HG03095 (cell line): ENCODE measurements around the gene EDC4.
"Not testable (repeated sequence)": the region's sequence is repeated elsewhere in the genome, so short reads cannot be mapped to it uniquely, and the experiment has no call there.

Experiments used
- ATAC-seq: cut with Tn5 transposase; IDR thresholded peaks from one replicate; pipeline ENCODE4 v1.9.1; 2021; ENCODE audit warnings: moderate library complexity; ENCODE audit not compliant: unreplicated experiment

The EDC4 gene

DNA sequence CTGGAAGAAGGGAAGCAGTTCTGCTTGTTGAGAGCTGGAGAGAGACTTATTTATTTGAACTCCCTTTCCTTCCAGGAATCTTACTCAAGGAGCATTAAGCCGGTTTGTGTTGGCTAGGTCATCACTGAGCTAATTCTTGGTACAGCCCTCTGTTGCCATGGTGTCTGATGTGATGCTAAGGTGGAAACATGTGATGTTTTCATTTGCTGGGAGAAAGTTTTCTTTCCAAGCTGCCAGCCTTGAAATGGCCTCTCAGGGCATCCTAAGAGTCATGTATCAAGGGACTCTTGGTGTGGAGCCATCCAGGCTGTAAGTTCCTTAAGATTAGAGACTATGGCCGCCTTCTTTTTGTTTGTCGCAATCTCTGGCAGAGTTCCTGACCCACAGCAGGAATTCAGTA is 24.4 kb downstream of the EDC4 start:
- no peak for ATAC-seq

DNA sequence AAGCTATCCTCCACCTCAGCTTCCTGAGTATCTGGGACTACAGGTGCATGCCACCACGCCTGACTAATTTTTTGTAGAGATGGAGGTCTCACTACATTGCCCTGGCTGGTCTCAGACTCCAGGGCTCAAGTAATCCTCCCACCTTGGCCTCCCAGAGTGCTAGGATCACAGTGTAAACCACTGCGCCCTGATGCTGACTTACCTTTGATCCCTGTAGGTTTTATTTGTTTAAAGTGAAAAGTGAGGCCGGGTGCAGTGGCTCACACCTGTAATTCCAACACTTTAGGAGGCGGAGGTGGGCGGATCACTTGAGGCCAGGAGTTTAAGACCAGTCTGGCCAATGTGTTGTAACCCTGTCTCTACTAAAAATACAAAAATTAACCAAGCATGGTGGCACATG is 28.9 kb downstream of the EDC4 start:
- no peak for ATAC-seq

DNA sequence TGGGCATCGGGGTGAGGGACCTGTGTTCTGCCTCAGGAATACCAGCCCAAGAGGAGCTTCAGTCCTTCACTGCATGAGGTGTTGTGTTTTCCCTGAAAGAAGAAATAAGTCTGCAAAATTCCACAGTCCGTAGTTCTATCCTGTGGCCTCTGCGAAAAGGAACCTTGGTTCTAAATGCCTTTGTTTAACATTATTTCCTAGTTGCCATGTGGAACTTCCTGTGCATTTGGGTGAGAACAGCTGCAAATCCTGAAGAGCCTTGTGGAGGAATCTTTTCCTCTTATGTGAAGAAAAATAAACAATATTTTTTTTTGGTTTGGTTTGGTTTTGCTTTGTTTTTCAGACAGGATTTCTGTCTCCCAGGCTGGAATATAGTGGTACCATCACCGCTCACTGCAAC is 30.0 kb downstream of the EDC4 start:
- ATAC-seq = no peak

DNA sequence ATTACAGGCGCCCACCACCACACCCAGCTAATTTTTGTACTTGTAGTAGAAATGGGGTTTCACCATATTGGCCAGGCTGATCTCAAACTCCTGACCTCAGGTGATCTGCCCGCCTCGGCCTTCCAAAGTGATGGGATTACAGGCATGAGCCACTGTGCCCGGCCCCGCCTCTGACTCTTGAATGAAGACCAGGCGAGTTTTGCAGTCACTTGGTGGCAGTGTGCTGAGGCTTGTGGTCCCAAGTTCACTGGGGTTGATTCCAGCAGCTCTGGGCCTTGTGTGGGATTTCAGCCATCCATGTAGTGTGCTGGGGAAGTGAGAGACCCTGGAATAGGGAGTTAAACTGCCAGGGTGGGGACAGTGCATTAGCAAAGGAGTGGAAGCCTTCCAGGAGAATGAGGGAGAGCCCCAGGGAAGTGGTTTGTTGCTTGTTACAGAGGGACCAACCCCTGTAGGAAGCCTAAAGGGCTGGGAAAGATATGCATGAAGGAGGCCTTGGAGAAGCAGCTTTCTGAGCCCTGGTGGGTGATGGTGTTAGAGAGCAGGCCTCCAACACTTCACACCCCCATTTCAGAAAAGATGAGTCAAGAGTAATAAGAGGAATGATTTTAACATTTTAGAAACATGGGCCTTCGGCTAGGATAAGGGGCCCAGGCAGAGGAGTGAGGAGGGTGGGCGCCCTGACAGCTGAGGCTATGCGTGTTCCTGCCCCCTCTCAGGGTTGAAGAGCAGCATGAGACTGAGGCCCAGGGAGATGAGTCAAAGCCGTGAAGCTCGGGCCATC is 34.7 kb downstream of the EDC4 start:
- ATAC-seq = no peak

DNA sequence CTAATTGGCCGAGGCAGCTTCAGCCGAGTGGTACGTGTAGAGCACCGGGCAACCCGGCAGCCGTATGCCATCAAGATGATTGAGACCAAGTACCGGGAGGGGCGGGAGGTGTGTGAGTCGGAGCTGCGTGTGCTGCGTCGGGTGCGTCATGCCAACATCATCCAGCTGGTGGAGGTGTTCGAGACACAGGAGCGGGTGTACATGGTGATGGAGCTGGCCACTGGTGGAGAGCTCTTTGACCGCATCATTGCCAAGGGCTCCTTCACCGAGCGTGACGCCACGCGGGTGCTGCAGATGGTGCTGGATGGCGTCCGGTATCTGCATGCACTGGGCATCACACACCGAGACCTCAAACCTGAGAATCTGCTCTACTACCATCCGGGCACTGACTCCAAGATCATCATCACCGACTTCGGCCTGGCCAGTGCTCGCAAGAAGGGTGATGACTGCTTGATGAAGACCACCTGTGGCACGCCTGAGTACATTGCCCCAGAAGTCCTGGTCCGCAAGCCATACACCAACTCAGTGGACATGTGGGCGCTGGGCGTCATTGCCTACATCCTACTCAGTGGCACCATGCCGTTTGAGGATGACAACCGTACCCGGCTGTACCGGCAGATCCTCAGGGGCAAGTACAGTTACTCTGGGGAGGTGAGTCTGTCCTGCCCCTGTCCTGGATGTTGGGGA is 36.3 kb downstream of the EDC4 start:
- ATAC-seq = no peak

DNA sequence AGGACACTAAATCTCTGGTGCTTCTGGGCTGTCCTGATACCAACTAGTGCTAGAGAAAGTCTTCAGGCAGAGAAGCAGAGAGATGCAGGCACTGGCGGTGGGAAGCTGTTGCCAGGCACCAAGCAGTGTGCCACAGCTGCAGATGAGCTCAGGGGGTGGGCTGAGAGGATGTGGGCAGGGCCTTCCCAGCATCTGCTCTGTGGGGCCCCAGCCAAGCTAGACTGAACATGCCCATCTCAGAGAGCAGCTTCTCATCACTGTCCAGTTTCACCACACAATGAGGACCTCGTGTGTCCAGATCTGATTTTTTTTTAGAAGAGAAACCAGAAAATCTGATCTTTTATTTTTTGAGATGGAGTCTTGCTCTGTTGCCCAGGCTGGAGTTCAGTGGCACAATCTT is 37.3 kb downstream of the EDC4 start:
- ATAC-seq = no peak

DNA sequence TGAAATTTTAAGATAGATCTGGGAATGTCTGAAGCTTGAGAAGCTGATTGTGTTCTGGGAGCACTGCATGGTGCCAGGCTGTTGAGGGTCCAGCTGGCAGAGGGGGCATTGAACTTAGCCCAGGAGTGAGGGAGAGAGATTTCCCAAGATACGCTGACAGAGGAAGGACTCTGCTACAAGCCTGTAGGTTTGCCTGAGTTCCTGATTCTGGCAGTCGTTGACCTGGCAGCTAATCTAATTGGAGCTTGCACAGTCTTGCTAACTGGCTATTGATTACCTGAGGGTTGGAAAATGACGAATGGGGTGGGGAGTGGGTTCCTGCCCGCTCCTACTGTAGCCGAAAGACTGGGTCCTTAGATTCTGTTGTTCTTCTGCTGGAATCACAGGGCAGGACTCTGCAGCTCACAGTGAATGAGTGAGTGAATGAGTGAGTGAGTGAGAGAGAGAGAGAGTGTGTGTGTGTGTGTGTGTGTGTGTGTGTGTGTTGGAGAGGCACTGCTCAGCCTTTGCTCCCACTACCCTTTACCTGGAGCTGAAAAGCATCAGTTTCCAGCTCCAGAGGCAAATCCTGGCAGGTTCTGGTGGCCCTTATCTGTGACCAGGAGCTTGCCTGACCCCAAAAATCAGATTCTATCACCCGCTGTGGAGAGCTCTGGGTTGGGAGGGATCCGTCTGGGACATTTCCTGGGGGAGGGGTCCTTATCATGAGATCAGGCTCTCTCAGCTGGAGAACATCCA is 42.1 kb downstream of the EDC4 start:
- ATAC-seq = no peak

DNA sequence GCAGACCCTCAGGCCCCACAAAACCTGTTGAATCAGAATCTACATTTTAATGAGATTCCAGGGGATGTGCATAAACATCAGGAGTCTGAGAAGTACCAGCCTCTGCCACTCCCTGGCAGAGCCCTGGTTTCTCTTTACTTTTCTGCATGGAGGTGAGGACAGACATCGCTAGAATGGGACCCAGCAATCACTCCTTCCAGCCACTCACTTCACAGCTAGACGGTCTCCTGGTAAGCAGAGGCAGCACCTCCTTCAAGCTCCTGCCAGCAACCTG is 42.6 kb downstream of the EDC4 start:
- ATAC-seq = not testable (repeated sequence)

DNA sequence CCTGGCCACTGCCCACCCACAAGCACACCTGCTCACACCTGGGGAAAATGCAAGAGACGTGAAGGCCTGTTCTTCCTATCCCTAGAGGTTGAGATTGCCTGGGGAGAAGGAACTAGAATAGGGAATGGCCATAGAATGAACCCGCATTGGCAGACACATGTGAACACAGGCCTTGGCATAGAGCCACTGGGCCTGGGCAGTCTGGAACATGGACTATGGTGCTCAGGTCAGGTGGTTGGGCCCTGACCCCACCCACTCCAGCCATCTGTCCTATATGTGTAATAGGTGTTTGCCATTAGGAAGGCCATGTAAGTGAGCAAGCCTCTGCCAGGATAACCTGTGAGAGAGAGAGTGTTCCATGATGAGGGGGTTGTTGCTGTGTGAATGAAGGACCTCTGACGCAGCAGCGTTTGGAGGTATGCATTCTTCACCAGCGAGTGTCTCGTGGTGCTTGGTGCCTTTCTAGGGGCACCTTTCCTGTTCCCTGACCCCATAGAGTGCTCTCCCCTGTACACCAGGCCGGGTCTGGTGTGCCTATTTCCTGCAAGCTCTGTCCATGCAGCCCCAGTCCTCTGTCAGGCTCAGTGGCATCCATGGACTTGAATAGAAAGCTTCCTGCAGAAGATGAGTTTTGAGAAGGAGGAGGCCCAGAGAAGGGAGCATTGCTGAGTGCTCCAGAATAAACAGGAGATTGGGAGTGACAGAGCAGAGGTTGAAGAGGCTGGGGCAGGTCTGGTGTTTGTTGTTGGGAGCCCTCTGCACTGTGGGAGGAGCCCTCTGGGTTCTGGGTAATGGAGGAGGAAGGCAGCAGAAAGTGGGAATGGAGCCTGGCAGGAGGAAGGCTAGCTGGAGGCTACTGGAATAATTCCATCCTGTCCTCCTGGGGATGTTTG is 43.2 kb downstream of the EDC4 start:
- no peak for ATAC-seq

DNA sequence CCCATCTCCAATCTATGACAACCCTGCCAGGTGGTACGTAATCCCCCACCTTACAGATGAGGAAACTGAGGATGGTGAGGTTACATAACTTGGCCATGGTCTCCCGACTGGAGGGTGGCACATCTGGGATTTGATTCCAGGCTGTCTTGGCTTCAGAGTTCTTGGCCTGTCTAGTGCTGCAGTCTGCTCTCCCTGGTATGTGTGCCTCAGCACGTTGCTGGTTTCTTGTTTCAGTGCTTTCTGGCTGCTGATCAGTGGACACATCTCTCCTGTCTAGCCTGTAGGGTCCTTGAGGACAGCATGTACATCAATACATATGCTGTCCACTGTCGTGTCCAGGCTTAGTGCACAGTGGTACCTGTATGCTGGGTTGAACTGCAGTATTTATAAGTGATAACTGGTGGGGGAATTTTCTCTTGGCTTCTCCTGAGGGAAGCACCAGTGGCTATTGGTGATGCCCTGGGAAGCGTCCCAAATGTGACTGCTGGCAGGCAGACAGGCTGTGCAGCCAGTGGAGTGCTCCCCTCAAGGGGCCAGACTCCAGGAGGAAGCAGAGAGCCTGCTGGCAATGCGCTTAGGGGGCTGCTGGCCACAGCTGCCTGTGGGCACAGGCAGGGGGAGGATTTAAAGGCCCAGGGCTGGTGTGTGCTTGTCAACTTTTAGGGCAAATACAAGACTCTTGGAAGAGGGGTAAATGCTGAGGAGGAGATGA is 44.4 kb downstream of the EDC4 start:
- ATAC-seq = no peak

DNA sequence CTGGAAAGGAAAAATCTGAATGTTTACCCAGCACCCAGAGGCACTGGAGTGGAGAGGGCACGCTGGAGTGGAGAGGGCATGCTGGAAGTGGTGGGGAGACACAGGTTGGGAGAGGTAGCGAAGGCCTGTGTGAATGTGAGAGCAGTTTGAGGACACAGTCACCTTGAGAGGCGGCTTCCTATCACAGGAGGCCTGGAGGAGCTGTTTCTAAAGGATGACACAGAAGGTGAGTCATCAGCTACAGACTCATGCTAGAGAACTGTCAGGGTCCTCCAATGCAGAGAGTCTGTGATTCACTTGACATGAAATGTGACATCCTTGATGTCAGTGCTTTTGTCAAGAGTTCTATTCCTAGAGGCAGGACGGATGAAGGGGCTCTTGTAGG is 45.0 kb downstream of the EDC4 start:
- ATAC-seq = no peak

DNA sequence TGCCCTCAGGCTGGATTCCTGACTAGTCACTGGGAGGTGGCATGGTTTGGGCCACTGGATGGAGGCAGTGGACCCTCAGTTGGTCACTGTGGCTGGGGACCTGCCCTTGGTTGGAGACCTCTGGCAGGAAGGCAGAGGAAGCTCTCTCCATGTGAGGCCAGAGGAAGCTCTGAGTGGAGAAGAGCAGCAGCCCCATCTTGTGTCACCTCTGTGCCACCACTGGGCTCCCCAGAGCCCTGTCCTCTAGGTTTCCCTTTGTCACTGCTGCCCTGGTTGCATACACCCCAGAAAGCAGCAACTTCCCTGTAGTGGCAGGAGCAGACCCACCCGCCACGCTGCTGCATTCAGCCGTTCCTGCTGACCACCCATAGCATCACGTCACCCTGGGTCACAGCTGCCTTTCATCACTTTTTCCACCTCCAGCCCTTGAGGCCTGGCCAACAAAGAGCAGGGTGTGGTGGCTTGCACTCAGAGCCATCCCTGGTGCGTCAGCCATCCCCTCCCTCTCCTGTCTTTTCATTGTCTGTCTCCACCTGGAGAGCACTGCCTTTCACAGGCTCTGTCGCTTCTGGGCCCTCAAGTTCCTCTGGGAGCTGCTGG is 46.9 kb downstream of the EDC4 start:
- ATAC-seq = no peak

DNA sequence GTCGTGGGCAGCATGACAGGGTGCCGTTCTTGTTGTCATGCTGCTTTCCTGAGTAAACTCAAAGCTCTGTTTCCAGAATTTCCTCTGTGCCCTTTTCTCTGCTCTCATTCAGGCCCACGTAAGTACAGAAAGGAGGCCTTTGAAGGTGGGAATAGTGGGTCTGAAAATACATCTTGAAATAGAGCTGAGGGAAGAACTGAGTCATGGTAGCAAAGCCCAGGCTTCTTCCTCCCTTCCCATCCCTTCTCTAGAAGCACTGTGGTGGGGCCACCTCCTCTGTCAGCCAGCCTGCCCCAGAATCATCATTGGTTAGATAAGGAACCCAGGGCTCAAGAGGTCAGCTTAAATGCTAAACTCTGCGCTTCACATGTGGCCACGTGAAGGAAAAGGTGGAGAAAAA is 49.4 kb downstream of the EDC4 start:
- ATAC-seq = no peak

DNA sequence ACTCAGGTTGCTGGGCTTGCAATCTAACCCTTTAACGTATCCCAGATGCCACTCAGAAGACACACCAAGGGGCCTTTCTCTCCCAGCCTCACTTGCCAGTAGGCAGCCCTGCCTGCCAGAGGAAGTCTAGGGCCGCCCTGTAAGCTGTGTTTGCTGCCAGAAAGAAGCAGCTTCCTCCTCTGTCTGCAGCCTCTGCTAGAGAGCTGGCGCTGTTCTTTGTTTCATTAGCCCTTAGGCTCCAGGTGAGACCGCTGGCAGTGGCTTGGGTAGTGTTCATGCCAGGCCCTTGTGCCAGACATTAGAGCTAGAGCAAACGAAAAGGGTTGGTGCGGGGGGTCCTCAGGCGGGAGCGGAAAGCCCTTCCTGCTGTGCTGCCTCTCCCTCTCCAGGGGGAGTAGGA is 49.9 kb downstream of the EDC4 start:
- ATAC-seq = no peak

DNA sequence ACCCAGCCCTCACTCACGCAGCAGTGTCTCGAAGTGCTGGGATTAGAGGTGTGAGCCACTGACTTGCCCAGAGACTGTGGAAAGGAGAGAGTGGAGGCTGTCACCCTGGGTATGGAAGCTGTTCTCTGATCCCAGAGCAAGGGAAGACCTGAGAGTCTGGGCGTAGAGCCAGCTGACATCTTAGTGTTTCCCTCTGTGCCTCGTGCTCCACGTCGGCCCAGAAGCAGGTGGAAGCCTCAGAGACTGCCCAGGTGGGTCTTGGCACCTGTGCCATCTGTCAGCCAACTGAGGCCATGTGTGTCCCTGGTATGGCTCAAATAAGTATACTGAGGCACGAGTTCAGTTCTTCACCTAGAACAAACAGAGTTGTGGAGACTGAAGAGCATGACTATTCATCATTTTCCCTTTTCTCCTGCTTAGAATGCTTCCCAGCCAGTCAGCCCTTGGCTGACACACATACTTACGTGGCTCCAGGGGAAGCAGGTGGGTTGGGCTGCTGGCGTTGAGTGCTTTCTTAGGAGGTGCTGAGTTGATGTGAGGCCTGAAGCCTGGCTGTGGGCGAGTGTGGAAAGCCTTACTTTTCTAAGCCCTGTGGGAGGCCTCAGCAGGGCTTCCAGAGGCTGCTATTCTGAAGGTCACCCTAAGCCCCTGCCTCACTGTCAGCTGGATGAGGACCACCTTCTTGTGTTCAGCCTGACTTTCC is 50.7 kb downstream of the EDC4 start:
- ATAC-seq = no peak

DNA sequence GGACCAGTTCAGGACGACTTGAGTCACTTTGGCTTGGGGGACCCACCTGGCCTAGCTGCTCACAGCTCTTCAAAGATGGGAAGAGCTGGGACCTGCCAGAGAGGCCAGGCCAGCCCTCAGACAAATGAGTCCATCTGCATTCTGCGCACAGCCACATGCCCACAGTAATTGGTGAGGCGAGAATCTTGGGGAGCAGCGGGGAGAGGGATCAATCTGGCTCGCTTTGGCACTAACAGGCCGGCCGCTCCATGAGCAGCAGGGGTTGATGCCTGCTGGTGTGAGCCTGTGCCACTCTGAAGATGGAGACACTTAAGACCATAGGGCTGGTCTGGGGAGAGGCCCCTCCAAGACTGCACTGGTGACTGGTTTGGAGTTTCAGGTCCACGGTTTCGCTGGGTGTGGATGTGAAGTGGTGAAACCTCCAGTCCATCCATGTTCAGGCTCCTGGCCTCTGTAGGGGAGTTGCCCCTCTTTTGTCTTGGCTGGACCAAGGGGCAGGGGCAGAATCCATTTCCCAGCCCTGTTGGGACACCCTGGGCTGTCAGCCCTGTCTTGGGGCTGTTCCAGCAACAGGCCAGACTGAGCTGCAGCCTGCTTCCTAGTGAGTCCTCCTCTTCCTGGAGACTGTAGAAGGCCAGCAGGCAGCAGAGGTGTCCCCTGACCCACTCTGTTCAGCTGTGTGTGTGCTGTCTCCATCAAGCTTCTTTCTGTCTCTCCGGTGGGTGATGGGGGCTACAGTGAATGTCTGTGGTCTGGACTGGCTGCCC is 51.5 kb downstream of the EDC4 start:
- no peak for ATAC-seq

DNA sequence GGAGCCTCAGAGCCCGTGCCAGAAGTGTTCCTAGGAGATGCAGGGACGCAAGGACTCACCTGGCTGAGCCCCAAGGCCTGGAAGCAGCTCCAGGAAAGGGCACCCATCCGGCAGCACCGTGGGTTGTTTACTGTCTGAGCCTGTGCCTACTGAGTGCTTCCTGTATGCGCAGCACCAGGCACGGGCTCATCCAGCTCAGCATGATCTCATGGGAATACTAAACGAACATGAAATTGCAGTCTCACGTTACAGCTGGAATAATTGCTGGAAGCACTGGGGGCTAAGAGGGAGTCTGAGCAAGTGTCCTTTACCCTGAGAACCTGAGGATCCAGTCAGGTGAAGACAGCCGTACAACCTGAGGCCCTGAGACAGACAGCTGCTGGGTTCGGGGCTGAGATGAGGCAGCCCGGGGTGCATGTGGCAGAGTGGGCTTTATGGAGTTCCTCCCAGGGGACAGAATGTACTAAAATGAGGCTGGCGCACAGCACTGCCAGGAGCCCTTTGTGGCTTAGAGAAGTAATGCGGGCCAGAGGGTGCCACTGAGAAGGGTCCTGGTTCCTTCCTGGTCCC is 53.4 kb downstream of the EDC4 start:
- no peak for ATAC-seq

DNA sequence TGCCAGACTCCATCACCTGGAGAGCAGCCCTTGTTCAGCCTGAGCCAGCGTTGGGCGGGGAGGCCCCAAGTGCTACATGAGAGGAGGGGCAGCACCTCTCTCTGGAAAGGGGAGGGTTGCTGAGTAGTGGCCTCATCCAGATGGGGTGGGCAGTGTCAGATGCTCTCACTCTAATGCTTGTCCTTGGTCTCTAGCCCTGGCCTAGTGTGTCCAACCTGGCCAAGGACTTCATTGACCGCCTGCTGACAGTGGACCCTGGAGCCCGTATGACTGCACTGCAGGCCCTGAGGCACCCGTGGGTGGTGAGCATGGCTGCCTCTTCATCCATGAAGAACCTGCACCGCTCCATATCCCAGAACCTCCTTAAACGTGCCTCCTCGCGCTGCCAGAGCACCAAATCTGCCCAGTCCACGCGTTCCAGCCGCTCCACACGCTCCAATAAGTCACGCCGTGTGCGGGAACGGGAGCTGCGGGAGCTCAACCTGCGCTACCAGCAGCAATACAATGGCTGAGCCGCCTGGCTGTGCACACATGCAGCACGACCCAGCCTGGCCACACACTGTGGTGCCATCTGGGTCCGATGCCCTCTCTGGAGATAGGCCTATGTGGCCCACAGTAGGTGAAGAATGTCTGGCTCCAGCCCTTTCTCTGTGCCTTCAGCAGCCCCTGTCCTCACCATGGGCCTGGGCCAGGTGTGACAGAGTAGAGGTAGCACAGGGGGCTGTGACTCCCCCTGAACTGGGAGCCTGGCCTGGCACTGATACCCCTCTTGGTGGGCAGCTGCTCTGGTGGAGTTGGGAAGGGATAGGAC is 54.5 kb downstream of the EDC4 start:
- no peak for ATAC-seq
